HTR-8/SVneo (cell line): ENCODE measurements around the gene EHD4.

Experiments used
- DNase-seq: peaks from one replicate; pipeline ENCODE4 v3.0.0; 2011; ENCODE audit warnings: low spot score, mixed read lengths; ENCODE audit not compliant: insufficient read length
- FAIRE-seq: peaks from 2 replicates; lab custom pipeline; 2011; peaks lifted over from hg19 to GRCh38; lab: Jason Lieb, UNC

The EHD4 gene

DNA sequence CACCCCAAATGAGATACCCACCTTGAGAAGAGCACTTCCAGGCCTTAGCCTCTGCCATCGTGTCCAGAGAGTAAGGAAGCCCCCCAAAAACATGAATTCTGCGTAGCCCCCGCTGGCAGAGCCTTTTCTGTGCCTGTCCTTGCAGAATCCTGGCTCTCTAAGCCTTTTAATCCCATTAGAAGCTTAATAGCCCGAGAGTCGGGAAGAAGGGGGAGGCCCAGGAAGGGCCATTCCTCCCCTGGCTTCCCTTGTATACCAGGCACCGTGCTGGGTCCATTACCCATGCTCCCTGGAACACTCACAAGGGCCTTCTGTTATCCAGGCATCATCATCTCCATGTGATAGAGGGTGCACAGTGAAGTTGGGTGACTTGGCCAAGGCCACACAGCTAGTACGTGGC is 85.6 kb downstream of the EHD4 start:
- no peak for DNase-seq
- FAIRE-seq: no peak

DNA sequence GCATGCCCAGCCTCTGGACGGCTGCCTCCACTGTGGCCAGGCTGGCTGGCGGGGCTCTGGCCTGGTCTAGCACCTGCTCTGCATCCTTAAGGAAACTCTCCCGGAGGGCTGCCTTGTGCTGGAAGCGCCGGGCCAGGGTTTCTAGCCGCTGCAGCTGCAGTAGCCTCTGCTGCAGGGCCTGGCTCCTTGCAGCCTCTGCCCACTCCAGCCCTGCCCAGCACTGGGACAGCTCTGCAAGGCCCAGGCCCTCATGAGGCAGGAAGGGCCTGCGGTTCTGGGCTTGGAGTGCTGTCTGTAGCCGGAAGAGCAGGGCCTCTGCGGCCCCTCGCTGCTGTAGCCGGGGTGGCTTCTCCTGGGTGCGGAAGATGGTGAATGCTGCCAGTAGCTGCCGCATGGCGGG is 86.5 kb downstream of the EHD4 start:
- no peak for DNase-seq
- FAIRE-seq: no peak

DNA sequence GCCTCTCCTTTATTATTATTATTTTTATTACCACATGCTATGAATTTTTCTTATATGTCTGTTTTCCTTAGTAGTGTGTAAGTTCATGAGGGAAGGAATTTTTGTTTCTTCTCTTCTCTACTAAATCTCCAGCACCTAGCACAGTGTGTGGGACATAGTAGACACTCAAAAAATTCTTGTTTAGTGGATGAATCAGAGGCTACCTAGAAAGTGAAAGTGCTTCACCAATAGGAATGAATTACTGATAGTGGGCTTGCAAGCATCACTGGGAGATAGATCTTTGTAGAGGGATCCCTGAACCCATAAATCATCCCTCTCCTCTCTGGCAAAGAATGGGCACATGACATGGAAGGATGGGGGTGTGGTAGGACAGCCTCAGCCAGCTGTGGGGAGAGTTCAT is 87.0 kb downstream of the EHD4 start:
- DNase-seq (no peak), FAIRE-seq (no peak)

DNA sequence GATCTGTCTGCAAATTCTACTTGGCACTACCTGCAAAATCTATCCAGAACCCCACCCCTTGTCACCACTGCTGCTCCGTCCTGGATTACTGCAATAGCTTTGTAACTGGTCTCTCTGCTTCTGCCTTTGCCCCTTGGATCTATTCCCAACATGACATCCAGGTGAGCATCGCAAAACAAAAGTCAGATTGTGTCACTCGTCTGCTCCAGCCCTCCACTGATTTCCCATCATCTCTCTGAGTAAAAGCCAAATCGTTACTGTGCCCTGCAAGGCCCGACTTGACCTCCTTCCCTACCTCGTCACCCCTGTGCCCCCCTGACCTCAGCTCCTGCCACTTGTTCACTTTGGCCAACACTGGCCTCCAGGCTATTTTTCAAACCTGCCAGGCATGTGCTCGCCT is 87.9 kb downstream of the EHD4 start:
- no peak for FAIRE-seq
- DNase-seq: no peak

GRCh38 chr15:41883484-41883825 is 88.9 kb downstream of the EHD4 start:
- FAIRE-seq: no peak
- DNase-seq: no peak

GRCh38 chr15:41882689-41883483 is 89.5 kb downstream of the EHD4 start:
- no peak for DNase-seq
- FAIRE-seq: no peak

DNA sequence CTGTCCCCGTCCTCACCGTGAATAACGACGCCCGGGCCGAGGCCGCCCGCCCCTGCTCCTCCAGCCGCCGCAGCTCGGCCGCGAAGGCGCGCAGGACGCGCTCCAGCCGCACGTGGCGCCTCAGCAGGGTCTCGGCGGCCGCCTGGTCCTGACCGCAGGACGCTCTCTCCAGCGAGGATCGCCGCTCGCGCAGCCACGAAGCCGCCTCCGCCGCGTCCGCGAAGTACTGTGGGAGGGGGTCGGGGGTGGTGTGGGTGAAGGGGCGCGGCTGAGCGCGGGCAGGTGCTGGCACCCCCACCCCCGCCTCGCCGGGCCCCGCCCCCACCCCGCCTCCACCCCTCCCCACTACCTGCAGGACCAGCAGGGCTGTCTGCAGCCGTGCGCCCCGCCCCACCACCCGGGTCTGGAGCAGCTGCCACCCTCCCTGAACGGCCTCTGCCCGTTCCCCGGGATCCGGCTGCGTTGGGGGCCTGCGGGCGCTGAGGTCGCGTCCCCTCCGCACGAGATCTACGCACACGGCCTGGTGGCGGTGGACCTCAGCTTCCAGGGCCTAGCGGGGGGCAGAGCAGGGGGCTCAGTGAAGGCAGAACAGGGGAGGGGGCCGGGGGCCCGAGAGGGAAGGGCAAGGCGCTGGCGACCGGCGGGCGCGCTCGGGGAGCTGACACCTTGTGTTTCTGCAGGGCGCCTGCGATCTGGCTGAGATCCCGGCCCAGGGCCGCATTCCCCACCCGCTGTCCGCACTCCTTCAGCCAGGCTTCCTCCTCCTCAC is 90.3 kb downstream of the EHD4 start:
- FAIRE-seq (no peak), DNase-seq (no peak)

GRCh38 chr15:41881550-41881919 is 90.8 kb downstream of the EHD4 start:
- no peak for FAIRE-seq

GRCh38 chr15:41881086-41881485 is 91.3 kb downstream of the EHD4 start:
- no peak for FAIRE-seq
- DNase-seq: no peak

More at GRCh38 chr15:41881550-41881919, 90.8 kb downstream of the EHD4 start:
- no peak for DNase-seq

DNA sequence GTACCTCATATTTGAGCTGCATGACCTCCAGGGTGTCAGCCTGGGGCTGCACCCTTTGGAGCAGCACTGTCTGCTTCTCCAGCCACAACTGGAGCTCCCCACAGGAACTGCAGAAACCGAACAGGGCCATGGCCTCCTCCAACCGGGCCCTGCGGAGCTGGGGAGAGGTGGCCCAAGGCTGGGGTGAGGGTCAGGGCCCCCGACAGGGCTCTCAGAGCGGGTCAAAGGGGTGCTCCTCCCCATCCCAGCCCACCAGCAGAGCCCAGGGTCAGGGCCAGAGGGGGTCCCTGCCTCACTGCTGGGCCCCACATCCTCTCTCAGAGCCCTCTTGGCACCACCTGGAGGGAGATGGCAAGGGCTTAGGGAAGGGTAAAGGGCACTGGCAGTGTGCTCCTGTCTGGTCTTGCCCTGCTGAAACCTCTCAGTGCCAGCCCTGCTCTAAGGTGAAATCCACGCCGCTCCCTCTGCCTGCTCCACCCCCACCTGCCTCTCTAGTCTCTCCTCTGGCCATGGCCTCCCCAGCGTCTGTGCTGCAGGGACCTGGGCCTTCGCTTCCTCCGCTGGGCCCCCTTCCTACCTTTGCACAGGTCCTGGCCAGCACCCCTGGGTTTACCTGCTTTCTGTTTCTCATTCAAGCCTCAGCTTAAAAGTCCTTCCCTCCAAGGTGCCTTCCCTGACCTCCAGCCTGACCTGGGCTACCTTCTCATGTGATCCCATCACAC is 92.0 kb downstream of the EHD4 start:
- FAIRE-seq (no peak), DNase-seq (no peak)

GRCh38 chr15:41879321-41879845 is 93.0 kb downstream of the EHD4 start:
- no peak for FAIRE-seq
- no peak for DNase-seq

GRCh38 chr15:41878355-41878699 is 94.0 kb downstream of the EHD4 start:
- DNase-seq (no peak), FAIRE-seq (no peak)

- FAIRE-seq (no peak), DNase-seq (no peak)
These were observed 94.6 kb downstream of the EHD4 start for GRCh38 chr15:41877631-41878354.

- DNase-seq: no peak
- FAIRE-seq: no peak
These were observed 95.7 kb downstream of the EHD4 start for GRCh38 chr15:41876689-41877088.

DNA sequence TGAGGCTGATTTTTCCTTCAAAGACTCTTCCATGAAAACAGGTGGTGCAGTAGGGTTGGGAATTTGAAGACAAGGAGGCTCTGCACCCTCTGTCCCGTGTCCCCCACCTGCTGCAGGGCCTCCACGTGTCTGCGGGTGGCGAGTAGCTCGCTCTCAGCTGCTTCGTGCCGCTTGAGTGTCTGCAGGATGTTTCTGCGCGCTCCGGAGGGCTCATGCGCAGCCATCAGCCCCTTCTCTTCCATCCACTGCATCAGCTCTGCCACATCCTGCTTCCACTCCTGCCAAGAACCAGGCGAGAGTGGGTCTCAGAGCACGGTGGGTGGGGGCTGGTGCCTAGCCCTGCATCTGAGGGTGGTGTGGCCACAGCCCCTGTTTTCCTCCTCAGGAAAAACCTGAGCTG is 96.3 kb downstream of the EHD4 start:
- FAIRE-seq: no peak
- DNase-seq: no peak

DNA sequence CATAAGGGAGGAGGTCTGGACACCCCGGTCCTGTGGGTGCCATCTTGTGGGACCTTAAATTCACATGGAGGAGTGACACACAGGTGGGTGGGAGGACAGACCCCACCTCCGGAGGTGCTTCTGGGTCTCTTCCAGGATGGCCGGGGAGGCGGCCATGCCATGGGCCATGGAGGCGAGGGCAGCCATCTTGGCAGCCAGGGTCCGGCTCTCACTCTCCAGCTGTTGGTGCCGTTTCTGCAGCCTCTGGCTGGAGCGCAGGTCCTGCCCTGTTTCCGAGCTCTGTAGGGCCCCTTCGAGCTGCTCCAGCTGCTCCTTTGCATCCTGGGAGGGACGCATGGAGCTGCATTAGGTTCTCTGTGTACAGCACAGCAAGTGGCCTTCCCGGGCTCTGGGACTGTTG is 97.6 kb downstream of the EHD4 start:
- FAIRE-seq (no peak), DNase-seq (no peak)

DNA sequence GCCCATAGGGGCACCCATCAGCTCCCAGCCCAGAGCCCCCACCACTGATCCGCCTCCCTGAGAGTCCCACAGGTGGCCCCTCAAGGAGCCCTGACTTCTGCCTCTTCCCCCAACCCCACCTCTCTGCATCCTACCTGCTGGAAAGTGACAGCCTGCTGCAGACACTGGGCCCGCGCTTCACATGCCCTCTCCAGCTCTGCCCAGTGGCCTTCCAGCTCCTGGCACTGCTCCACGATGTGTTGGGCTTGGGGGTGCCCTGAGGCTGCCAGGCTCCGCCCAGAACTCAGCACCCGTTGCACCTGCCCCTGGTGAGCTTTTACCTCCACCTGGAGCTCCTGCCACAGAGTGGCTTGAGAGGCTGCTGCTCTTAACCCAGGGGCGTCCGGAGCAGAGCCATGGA is 98.6 kb downstream of the EHD4 start:
- FAIRE-seq (no peak), DNase-seq (no peak)

GRCh38 chr15:41872166-41872747 is 100.1 kb downstream of the EHD4 start:
- DNase-seq (no peak), FAIRE-seq (no peak)

GRCh38 chr15:41871175-41871905 is 101.0 kb downstream of the EHD4 start:
- no peak for FAIRE-seq
- no peak for DNase-seq
